Measurements from ENCODE around the gene SIL1. TPM values are rescaled to one million over a fixed set of nuclear protein-coding genes. Genes with fewer than 3 reads are reported as not detected.

Gene SIL1
- total and polyA plus RNA-seq, 2 of the 13 experiments (the other 11 are each of a cell fraction or from before 2014, with no cell fraction given): 26.0 to 30.0 TPM

DNA sequence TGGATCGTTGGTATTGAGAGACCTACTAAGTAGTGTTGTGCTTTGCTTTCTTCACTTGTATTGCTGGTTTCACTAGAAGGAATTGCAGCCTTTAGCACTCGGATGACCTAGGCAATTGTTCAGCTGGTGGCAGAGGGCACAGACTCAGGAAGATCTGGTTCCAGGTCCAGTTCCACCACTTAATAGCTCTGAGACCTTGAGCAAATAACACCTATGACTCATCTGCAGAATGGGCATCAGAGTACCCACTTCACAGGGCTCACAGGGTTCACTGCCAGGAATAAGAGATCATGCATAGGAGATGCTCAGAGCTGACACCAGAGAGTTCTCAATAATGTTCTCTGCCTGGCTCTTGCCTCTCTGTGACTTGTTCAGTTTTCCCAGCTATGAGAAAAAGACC, 133.6 kb downstream of the SIL1 start (continued):
- TF ChIP-seq FOSL2 (CRISPR knock-in tag; IDR thresholded peaks at IDR 0.05) (peak; percentile 42), ZFP41 (CRISPR knock-in tag; IDR thresholded peaks at IDR 0.05; ENCODE audit: borderline replicate concordance) (no peak), ZNF7 (CRISPR knock-in tag; IDR thresholded peaks at IDR 0.05) (peak; percentile 60; the same call in 1 of the 2 replicates), BHLHE40 (IDR thresholded peaks at IDR 0.05; ENCODE audit: low read length) (no peak), ZNF576 (CRISPR knock-in tag; IDR thresholded peaks at IDR 0.05) (no peak), TEAD2 (CRISPR knock-in tag; IDR thresholded peaks at IDR 0.05) (no peak), REST (IDR thresholded peaks at IDR 0.05; ENCODE audit: borderline replicate concordance in 1 of 2, low read depth in 1 of 2, low read length in 2 of 2) (no peak), ZNF660 (CRISPR knock-in tag; IDR thresholded peaks at IDR 0.05; ENCODE audit: borderline replicate concordance, low read depth) (no peak), ATM (IDR thresholded peaks at IDR 0.05; ENCODE audit: borderline replicate concordance) (no peak)
- TF ChIP-seq, protein P1, sequence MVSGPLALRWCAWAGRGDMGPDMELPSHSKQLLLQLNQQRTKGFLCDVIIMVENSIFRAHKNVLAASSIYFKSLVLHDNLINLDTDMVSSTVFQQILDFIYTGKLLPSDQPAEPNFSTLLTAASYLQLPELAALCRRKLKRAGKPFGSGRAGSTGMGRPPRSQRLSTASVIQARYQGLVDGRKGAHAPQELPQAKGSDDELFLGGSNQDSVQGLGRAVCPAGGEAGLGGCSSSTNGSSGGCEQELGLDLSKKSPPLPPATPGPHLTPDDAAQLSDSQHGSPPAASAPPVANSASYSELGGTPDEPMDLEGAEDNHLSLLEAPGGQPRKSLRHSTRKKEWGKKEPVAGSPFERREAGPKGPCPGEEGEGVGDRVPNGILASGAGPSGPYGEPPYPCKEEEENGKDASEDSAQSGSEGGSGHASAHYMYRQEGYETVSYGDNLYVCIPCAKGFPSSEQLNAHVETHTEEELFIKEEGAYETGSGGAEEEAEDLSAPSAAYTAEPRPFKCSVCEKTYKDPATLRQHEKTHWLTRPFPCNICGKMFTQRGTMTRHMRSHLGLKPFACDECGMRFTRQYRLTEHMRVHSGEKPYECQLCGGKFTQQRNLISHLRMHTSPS (CRISPR knock-in tag; IDR thresholded peaks at IDR 0.05; ENCODE audit: low read depth): peak; percentile 47; the same call in 1 of the 2 replicates
